Peyer's patch (tissue), 4 donors: ENCODE results near the gene C1QTNF7. TPM values are rescaled to one million over a fixed set of nuclear protein-coding genes. Genes with fewer than 3 reads are reported as not detected.

ENCODE experiments used
- DNase-seq, 3 donors: peaks; one replicate each; pipeline ENCODE4 v3.0.0-alpha.2; 2017 to 2019
- H3K27ac ChIP-seq, 4 donors: fragments of 200-600 bp; sonication (generic); one replicate each; pipeline ENCODE4 v1.5.1; 2016 to 2019
- H3K27me3 ChIP-seq, 2 donors: fragments of 200-600 bp; sonication (generic); one replicate each; pipeline ENCODE4 v1.5.1; 2019
- H3K36me3 ChIP-seq, 3 donors: fragments of 200-600 bp; sonication (generic); one replicate each; pipeline ENCODE4 v1.5.1; 2016 to 2019
- H3K4me1 ChIP-seq, 4 donors: fragments of 200-600 bp; sonication (generic); one replicate each; pipeline ENCODE4 v1.5.1; 2016 to 2019
- H3K4me3 ChIP-seq, 4 donors: fragments of 200-600 bp; sonication (generic); 1 replicate in 3 of 4; 2 replicates in 1 of 4; pipeline ENCODE4 v1.5.1; 2016 to 2019; ENCODE audit warnings: mild to moderate bottlenecking in 1 of 4
- H3K9me3 ChIP-seq, 4 donors: fragments of 200-600 bp; sonication (generic); one replicate each; pipeline ENCODE4 v1.5.1; 2016 to 2019; ENCODE audit warnings: mild to moderate bottlenecking in 1 of 4
- POLR2A ChIP-seq, 2 donors: fragments of 450-650 bp; IDR thresholded peaks; one replicate each; pipeline ENCODE4 v1.5.1; 2017; ENCODE audit warnings: antibody characterized with exemption in 2 of 2, mild to moderate bottlenecking in 2 of 2, moderate library complexity in 2 of 2
- total RNA-seq, 4 donors: library from RNA; depleted of rRNA; stranded (reverse); fragments of >200 nt; gene quantifications; one replicate each; pipeline ENCODE4 v1.1.0, GENCODE V29; 2016
- TF ChIP-seq, protein P1 (sequence below), 6 experiments: fragments of 450-650 bp in 4 of 6; fragments of 200-600 bp in 2 of 6; sonication (generic) in 1 of 6; IDR thresholded peaks; one replicate each; pipeline ENCODE4 v1.5.1; 2017 to 2019; ENCODE audit warnings: antibody characterized with exemption in 6 of 6, mild to moderate bottlenecking in 3 of 6, moderate library complexity in 1 of 6

The C1QTNF7 gene
- total RNA-seq, 4 donors from 2014 or later = 1.2 to 5.0 (median 2.7) TPM

DNA sequence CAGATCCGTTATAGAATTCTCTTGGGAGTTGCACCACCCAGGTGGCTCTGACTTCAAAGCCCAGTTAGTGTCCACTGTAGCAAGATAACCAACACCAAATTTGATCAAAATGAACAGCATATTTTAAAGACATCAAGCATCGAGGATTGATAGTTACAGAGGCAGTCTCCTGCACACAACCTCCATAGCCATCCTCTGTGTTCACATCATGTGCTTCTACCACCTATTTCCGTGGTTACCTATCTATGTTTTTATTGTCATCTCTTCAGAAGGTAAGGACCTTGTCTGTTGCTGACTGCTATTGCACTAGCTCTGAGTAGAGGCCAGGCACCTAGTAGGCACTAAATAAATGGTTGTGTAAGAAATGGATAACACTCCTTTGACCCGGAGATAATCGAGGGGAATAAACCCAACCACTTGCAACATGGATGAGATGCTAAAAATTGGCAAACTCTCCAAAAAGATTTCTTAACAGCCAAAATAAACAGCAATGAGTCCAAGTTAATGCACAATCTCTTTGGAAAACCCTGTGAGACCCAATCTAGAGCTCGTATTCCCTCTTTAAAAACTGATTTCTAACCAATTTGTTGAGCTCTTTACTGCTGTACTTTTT is 14.7 kb upstream of the C1QTNF7 start:
- Histone ChIP-seq H3K9me3 (no peaks in the 10 kb centered on the region), H3K4me1 (peaks cover 0 to 9% (median 0%) of the 10 kb centered on the region in 4 donors), H3K27me3 (no peaks in the 10 kb centered on the region), H3K36me3 (no peaks in the 10 kb centered on the region), H3K4me3 (no peak overlapping the region), H3K27ac (no peak overlapping the region)
- TF ChIP-seq POLR2A (IDR thresholded peaks at IDR 0.05) = no peak
- TF ChIP-seq, protein P1, sequence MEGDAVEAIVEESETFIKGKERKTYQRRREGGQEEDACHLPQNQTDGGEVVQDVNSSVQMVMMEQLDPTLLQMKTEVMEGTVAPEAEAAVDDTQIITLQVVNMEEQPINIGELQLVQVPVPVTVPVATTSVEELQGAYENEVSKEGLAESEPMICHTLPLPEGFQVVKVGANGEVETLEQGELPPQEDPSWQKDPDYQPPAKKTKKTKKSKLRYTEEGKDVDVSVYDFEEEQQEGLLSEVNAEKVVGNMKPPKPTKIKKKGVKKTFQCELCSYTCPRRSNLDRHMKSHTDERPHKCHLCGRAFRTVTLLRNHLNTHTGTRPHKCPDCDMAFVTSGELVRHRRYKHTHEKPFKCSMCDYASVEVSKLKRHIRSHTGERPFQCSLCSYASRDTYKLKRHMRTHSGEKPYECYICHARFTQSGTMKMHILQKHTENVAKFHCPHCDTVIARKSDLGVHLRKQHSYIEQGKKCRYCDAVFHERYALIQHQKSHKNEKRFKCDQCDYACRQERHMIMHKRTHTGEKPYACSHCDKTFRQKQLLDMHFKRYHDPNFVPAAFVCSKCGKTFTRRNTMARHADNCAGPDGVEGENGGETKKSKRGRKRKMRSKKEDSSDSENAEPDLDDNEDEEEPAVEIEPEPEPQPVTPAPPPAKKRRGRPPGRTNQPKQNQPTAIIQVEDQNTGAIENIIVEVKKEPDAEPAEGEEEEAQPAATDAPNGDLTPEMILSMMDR (IDR thresholded peaks at IDR 0.05) = no peak
- DNase-seq = no peak

DNA sequence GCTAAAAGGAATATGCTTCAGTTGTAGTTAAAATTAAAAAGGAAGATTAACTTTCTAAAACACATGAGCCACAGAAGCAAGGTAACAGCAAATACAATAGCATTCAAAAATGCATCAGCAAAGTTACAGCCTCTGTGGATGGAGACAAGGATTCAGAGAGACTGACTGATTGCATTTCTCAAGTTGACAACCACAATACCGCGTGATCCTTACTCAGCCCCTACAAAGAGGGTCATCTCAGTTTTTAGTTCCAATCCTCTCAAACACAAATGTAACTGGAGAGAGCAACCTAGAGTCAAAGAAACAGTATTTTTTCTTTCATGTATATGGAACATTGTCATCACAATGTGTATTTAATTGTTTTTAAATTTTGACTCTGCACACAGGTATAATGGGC is 14.2 kb upstream of the C1QTNF7 start:
- no peaks in the 10 kb centered on the region for H3K9me3 ChIP-seq
- H3K4me1 ChIP-seq = peaks cover 0 to 9% (median 0%) of the 10 kb centered on the region in 4 donors
- H3K27me3 ChIP-seq = no peaks in the 10 kb centered on the region
- peak overlapping the region in 1 of 4 donors; percentile 28 for H3K27ac ChIP-seq
- no peak for DNase-seq
- H3K36me3 ChIP-seq = no peaks in the 10 kb centered on the region
- TF ChIP-seq POLR2A (IDR thresholded peaks at IDR 0.05) = no peak
- TF ChIP-seq, protein P1 (IDR thresholded peaks at IDR 0.05) = no peak
- H3K4me3 ChIP-seq = no peak overlapping the region

DNA sequence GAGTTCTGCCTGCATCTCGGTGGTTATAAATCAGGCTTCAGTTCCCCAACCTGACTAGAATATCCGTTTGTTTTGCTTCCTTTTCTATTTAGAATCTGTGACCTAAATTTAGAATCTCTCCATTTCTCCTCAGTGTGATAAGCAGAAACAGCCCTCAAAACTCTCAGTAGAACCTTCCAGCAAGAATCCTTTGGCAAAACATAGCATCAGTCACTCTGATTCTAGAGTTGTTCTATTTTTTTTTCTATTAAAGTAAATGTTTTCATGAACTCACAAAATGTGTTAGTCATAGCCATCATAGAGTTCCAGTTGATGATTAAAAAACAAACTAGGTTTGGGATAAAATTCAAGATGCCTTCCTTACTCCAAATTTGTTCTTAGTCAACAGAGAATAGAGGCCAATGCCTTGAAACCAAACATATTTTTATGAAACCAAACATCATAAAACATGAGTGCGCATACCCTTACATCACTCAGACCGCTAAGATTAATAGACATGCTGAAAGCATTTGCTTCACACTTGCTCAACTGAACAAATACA is 13.2 kb upstream of the C1QTNF7 start:
- no peak for DNase-seq
- Histone ChIP-seq H3K27me3 (no peaks in the 10 kb centered on the region), H3K36me3 (no peaks in the 10 kb centered on the region), H3K27ac (peak overlapping the region in 1 of 4 donors; percentile 28), H3K4me1 (peaks cover 0 to 9% (median 0%) of the 10 kb centered on the region in 4 donors), H3K4me3 (no peak overlapping the region), H3K9me3 (no peaks in the 10 kb centered on the region)
- TF ChIP-seq, protein P1 (IDR thresholded peaks at IDR 0.05) = no peak
- TF ChIP-seq POLR2A (IDR thresholded peaks at IDR 0.05) = no peak

DNA sequence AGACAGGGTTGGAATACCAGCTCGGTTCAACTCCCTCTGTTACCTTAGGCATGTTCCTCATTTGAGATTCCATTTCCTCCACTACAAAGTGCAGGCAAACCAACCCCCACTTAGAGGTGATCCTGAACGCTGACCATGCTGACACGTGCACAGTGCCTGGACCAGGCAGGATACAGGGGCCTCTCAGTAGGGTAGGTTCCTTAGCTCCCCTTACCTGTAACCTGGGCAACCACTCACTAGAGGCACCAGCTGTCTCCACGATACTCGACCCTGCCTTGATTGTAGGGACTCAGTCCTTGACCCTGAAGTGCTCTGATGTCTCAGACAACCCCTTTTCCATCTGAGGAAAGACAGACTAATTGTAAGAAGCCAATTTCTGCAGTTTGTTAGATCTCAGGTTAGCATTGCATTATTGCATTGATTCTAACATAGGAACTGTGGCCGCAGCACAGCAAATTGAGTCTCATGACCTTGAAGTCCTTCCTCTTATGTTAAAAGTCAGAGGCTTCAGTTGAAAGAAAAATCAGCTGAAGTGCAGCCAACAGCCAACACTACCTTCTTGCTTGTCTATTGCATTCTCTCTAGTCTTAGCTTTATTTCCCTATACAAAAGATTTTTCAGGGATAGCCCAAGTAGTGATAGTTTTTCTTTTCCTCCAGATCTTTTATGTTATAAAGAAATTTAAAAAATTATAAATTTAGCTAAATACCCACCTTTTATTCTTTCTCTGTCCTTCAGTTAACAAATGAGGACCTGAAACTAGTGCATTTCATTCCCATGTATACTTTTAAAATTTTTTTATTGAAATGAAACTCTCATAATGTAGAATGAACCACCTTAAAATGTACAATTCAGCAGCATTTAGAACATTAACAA is 11.2 kb upstream of the C1QTNF7 start:
- H3K4me3 ChIP-seq = no peak overlapping the region
- no peaks in the 10 kb centered on the region for H3K27me3 ChIP-seq
- H3K4me1 ChIP-seq = no peaks in the 10 kb centered on the region
- TF ChIP-seq, protein P1 (IDR thresholded peaks at IDR 0.05) = no peak
- TF ChIP-seq POLR2A (IDR thresholded peaks at IDR 0.05) = no peak
- H3K36me3 ChIP-seq = no peaks in the 10 kb centered on the region
- no peak for DNase-seq
- H3K9me3 ChIP-seq = no peaks in the 10 kb centered on the region
- peak overlapping the region in 1 of 4 donors; percentile 53 for H3K27ac ChIP-seq

DNA sequence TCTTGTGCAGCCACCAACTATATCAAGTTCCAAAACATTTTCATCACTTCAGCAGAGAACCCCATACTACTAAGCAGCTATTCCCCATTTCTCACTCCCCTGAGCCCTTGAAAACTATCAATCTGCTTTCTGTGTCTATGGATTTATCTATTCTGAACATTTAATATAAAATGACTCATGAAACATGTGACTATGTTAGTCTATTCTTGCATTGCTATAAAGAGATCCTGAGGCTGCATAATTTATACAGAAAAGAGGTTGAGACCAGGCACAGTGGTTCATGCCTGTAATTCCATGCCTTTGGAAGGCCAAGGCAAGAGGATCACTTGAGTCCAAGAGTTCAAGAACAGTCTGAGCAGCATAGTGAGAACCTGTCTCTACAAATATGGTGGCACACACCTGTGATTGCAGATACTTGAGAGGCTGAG is 10.6 kb upstream of the C1QTNF7 start:
- no peaks in the 10 kb centered on the region for H3K4me1 ChIP-seq
- DNase-seq = no peak
- H3K36me3 ChIP-seq = no peaks in the 10 kb centered on the region
- no peak overlapping the region for H3K4me3 ChIP-seq
- no peaks in the 10 kb centered on the region for H3K27me3 ChIP-seq
- H3K9me3 ChIP-seq = no peaks in the 10 kb centered on the region
- H3K27ac ChIP-seq = no peak overlapping the region
- no peak for TF ChIP-seq POLR2A (IDR thresholded peaks at IDR 0.05)
- TF ChIP-seq, protein P1 (IDR thresholded peaks at IDR 0.05) = no peak
